IPS DF 4.7 (cell line): ENCODE measurements around the gene CELA2B.
"Not testable (repeated sequence)": the region's sequence is repeated elsewhere in the genome, so short reads cannot be mapped to it uniquely, and the experiment has no call there.

ENCODE experiments used
- DNase-seq: peaks from one replicate; pipeline ENCODE4 v3.0.0-alpha.2; 2013; ENCODE audit warnings: low spot score; ENCODE audit errors: extremely low read depth

CELA2B gene

GRCh38 chr1:15475752-15476314 lies at the start of gene CELA2B:
TSS of gene CELA2B (plus strand) at chr1:15476104. CDS start at chr1:15476126, 22 bp downstream.
- no peak for DNase-seq

- DNase-seq = no peak
Observed at GRCh38 chr1:15426492-15427279, 49.2 kb upstream of the CELA2B start.

DNA sequence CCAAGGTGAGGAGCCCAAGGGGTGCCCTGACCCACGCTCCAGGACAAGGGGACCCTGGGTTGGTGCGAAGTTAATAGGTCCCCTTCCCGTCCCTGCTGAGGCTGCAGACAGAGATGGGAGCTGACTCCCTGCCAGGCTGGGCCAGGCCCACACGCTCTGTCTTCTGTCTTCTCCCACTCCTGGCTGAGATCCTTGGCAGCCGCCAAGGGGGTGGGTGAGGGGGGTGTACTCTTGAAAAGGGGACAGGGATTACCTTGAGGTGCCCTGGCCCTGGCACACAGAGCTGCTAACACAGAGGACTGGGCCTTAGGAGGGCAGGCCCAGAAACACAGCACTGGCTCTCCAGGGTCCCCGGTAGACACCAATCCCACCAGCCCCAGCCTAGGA lies 48.6 kb upstream of the CELA2B start:
- no peak for DNase-seq

DNA sequence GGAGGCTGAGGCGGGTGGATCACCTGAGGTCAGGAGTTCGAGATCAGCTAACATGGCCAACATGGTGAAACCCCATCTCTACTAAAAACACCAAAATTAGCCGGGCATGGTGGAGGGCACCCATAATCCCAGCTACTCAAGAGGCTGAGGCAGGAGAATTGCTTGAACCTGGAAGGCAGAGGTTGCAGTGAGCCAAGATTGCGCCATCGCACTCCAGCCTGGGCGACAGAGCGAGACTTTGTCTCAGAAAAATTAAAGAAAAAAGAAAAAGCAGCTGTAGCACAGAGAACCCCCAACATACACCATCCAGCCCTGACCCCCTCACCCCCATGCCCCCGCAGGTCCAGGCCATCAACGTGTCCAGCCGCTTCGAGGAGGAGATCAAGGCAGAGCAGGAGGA lies 47.7 kb upstream of the CELA2B start:
- not testable (repeated sequence) for DNase-seq

DNA sequence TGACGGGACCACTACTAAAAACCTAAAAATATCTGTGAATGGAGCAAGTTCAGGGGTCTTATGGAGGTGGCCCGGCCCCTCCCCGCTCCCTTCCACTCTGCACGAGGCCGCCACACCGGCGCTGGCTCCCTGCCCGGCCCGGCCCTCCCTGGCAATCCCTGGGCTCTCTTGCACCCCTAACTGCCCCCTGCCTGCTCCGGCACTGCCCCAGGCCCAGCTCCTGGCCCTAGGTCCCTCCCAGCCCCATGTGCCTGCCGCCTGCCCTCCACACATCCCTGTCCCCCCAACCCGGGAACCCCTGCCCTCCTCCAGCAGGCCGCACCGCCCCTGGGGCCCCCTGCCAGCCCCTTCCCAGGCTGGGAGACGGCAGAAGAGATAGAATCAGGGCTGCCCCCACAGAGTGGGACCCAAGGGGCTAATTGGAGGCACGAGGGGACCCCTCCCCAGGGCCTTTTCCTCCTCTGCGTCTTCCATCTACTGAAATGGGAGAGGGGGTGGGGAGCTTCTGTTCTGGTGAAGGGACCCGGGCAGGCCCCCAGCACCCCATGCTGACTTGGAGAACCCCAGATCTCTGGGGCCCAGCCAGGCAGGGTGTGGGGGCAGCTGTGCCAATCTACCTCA lies 47.0 kb upstream of the CELA2B start:
- no peak for DNase-seq

GRCh38 chr1:15429701-15430149 lies 46.2 kb upstream of the CELA2B start:
- DNase-seq = no peak

GRCh38 chr1:15430787-15431570 lies 44.9 kb upstream of the CELA2B start:
- DNase-seq = peak; percentile 38

DNA sequence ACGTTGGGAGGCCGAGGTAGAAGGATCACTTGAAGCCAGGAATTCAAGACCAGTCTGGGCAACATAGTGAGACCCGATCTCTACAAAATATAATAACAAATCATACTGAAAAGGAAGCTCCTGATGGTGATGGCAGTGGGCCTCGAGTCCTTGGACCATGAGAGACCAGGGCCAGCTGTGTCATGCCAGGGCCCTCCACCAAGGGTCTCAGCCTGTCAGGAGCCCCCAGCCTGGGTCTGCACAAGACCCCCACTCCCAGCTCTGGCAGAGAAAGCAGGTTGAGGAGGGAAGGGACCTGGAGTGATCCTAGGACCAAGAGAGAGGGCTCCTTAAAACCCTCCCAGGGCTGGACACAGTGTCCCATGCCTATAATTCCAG lies 44.3 kb upstream of the CELA2B start:
- DNase-seq = no peak

DNA sequence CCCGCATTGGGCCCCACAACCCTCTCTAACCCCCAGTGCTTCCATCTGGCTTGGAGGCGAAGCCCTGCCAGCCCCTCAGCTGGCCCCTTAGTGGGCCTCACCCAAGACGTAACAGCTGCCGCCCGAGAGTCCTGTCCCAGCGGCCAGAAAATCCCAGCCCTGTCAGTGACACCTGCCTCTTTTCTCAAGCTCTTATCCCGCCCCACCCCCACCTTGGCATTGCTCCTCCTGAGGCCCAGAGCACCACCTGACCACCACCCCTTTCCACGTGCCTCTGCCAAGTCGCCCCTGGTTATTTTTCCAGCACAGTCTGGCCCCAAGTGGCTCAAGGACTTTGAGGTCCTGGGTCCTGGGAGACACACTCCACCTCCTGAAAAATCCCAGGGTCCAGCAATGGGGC lies 43.6 kb upstream of the CELA2B start:
- DNase-seq = no peak

DNA sequence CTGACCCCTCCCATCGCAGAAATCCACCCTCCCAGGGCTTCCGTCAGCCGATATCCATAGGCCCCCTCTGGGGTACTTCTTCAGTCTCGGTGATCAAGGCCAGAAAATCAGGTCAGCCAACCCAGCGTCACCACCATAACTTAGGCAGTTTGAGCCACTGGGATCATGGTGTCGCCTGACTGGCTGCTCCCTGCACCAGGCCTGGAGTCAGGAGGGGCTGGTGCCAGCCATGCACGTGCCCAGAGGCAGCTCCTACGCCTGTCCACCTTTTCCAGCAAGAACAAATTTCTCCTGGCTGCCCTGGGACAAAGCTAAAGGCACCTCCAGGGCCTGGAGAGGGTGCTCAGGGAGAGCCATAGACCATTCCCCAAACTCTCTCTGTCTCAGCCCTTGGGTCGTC lies 42.4 kb upstream of the CELA2B start:
- no peak for DNase-seq

DNA sequence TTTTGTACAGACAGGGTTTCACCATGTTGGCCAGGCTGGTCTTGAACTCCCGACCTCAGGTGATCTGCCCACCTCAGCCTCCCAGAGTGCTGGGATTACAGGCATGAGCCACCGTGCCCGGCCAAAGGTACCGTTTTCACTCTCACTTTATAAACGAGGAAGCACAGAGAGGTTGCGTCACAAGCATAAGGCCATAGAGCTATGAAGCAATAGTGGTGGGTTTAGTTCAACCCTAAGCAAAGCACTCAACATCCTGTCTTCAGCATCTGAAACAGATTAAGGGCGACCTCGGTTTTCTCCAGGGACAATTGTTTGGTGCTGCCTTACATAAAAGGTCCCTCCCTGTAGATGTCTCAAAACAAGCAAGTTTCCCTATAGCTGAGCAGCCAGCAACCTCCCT lies 41.2 kb upstream of the CELA2B start:
- not testable (repeated sequence) for DNase-seq

DNA sequence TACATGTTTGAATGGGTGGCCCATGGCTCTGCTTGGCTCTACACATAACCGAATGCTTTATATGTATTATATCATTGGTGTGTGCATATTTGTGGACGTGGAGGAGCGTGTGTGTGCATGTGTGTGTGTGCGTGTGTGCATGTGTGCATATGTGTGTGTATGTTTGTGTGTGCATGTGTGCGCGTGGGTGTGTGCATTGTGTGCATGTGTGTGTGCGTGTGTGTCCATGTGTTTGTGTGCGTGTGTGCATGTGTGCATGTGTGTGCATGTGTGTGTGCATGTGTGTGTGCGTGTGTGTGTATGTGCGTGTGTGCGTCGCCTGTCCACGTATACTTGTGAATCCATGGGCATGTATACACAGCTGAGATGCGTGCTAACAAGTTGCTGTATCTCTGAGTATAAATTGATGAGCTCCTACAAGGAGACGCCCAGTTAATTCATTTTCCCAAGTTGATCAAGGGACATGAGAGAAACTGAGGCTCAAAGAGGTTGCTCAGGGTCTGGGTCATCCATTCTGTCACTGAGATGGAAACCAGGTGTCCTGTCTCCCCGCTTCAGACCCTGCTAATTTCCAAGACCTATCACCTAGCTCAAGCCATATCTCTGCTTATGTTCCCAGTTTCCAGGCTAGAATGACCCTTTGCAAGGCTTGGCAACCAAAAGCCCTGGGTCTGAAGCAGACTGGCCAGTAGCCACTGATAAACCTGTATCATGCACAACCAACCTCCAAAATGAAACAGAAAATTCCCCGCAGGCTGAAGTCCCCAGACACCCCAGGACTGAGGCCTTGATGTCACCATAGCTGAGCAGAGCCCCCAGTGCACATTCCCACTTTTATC lies 40.4 kb upstream of the CELA2B start:
- DNase-seq = no peak

DNA sequence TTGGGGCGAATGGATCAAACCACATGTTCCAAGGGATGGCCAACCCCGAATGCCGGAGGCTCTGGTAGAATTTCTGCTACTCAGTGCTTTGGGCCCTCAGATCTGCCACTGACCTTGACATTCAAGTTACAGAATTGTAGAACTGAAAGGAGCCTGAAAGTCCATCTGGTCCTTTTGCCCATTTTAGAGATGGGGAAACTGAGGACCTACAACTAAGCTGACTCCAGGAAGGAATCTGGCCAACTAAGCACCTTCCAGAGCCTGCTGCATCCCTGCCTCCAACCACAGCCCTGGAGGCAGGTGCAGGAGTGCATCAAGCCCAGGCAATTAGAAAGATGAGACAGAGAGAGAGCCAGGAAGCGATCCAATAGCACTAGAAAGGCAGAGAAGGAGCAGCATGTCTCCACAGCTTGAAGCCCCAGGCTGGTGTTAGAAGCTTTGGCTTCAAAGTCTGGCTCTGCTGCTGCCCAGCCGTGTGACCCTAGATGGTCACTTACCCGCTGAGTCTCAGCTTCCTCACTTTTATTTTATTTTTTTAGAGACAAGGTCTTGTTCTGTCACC lies 38.9 kb upstream of the CELA2B start:
- DNase-seq = no peak

DNA sequence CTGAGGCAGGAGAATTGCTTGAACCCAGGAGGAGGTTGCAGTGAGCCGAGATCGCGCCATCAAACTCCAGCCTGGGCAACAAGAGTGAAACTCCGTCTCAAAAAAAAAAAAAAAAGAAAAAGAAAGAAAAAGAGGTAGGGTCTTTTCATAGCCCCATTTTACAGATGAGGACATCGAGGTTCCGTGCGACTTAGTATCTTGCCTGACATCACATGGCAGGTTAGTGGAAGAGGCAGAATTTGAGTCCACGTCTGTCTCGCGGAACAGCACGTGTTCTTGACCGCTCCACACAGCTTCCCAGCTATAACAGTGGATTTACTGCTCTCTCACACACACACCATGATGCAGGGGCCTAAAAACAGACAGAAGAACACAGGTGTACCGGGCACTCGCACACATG lies 36.6 kb upstream of the CELA2B start:
- DNase-seq = no peak

DNA sequence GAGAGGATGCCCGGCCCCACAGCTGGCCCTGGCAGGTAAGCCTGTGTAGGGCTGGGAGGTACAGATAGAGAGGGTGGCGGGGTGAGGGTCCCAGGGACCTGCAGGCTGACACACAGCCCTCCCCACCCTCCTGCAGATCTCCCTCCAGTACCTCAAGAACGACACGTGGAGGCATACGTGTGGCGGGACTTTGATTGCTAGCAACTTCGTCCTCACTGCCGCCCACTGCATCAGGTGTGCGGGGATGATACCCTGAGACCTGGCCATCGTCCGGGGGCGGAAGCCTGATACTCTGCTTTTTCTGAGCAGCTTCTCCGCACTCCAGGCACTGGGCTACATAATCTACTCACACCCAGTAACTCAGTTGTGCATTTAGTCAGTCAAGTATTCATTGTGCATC lies 35.5 kb upstream of the CELA2B start:
- no peak for DNase-seq

GRCh38 chr1:15441247-15441646 lies 34.7 kb upstream of the CELA2B start:
- DNase-seq = no peak

- DNase-seq = no peak
Observed at GRCh38 chr1:15442119-15442518, 33.8 kb upstream of the CELA2B start.

DNA sequence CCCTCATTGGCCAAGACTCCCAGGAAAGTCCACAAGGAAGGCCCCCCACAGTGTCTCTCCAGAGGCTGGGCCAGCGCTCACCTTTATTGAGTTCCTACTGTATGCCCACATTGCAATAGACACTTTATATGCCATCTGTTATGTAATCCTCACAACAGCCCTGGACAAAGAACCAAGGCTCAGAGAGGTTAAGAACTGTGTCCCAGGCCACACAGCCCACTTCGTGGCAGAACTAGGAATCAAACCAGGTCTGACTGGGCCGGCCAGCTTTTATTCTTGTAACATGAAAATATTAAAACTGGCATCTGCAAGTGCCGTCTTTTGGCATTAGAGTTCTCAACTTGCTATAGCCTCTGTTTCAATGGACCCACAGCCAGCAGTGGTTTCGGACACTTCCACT lies 33.1 kb upstream of the CELA2B start:
- no peak for DNase-seq

- DNase-seq = no peak
Observed at GRCh38 chr1:15443281-15443680, 32.6 kb upstream of the CELA2B start.

DNA sequence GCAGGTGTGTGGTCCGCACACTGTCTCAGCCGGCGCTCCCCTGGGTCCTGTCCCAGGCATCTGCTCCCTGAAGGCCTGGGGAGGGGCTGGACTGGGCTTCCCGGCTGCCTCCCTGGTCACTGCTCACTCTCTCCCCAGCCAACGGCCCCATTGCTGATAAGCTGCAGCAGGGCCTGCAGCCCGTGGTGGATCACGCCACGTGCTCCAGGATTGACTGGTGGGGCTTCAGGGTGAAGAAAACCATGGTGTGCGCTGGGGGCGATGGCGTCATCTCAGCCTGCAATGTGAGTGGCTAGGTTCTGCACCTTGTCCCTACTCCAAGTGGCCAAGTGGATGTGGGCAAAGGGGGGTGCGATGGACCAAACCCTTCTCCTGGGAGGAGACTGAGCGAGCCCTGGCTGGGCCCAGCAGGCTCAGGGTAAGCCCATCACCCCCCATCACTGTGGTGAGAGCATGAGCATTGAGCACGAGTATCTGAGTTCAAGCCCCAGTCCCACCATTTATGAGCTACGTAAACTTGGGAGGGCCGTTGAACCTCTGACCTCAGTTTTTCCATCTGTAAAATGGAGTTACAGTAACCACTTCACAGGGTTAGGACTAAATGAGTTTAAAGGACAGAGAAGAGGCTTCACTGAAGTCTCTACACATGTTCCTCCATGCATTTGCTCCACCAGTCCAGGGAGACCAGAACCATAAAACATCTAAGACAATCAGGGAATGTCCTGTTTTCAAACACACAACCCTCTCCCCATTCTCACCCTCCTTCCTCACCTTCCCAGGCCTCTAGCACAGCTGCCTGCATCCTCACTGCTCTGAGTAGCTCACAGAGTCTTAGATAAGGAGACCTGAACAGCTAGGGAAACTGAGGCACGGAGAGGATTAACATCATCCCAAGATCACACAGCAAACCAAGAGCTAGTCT lies 31.2 kb upstream of the CELA2B start:
- DNase-seq = no peak
